K562 (cell line): ENCODE measurements around the gene BNIPL. TPM values are rescaled to one million over a fixed set of nuclear protein-coding genes. Genes with fewer than 3 reads are reported as not detected.

ENCODE experiments used
- MED1 ChIP-seq: sonication (generic); formaldehyde crosslinking; IDR thresholded peaks from 2 replicates; pipeline ENCODE4 v1.8.1; 2023; ENCODE audit warnings: missing genetic modification reagents, borderline replicate concordance
- PBX2 ChIP-seq, 2 experiments: IDR thresholded peaks in 1 of 2; conservative IDR thresholded peaks in 1 of 2; 2 replicates each; pipeline ENCODE4 v1.6.1; 2016; ENCODE audit warnings: low read depth in 2 of 2, mild to moderate bottlenecking in 1 of 2, missing compliant biosample characterization in 1 of 2, missing genetic modification characterization in 1 of 2, moderate library complexity in 1 of 2
- THAP12 ChIP-seq: fragments of 250-450 bp; sonication (Bioruptor Pico); IDR thresholded peaks from 2 replicates; pipeline ENCODE4 v1.9.0; 2021; ENCODE audit warnings: mild to moderate bottlenecking, inconsistent platforms
- ZBTB40 ChIP-seq, 2 experiments: fragments of 450-650 bp in 1 of 2; sonication (generic) in 1 of 2; formaldehyde crosslinking in 1 of 2; IDR thresholded peaks; 2 replicates each; pipeline versions ENCODE4 v1.7.1 to v1.9.0; 2016 to 2022; ENCODE audit warnings: inconsistent platforms in 1 of 2, mild to moderate bottlenecking in 1 of 2, missing genetic modification reagents in 1 of 2
- polyA plus RNA-seq, 8 experiments: library from polyadenylated mRNA; depleted of rRNA in 4 of 8; stranded (reverse) in 5 of 8; unstranded in 3 of 8; fragments of >200 nt; fragmentation: Nextera tagmentation in 2 of 8; fragmentation: Illumina TruSeq in 1 of 8; extraction: Ambion mirVana in 2 of 8; extraction: Trizol in 1 of 8; gene quantifications; 2 replicates each; pipeline versions ENCODE4 v1.2.1 to v1.2.3, GENCODE V29; 2011 to 2014; ENCODE audit warnings: inconsistent platforms in 1 of 8, missing spikeins in 1 of 8
- total RNA-seq, 7 experiments: library from RNA; depleted of rRNA in 6 of 7; stranded (reverse); fragments of >200 nt in 6 of 7; fragmentation: Illumina TruSeq in 2 of 7; extraction: Trizol in 2 of 7; gene quantifications; 2 replicates each; pipeline versions ENCODE4 v1.2.1 to v1.2.3, GENCODE V29; 2011 to 2021; ENCODE audit warnings: low replicate concordance in 1 of 7
- TF ChIP-seq, protein P1 (sequence below): fragments of 200-800 bp; sonication (Bioruptor generic); IDR thresholded peaks from 2 replicates; pipeline ENCODE4 v1.6.1; 2017; ENCODE audit warnings: missing genetic modification characterization, missing compliant biosample characterization
- TF ChIP-seq, protein P2 (sequence below), 2 experiments: IDR thresholded peaks; 2 replicates each; pipeline ENCODE4 v1.6.1; 2011; ENCODE audit warnings: borderline replicate concordance in 1 of 2, control low read depth in 1 of 2, low read depth in 1 of 2, low read length in 1 of 2, mild to moderate bottlenecking in 1 of 2, mixed read lengths in 1 of 2, moderate library complexity in 1 of 2; ENCODE audit not compliant: insufficient read depth in 1 of 2, insufficient read length in 1 of 2, poor library complexity in 1 of 2, severe bottlenecking in 1 of 2; ENCODE audit errors: extremely low read depth in 1 of 2

The BNIPL gene
- total and polyA plus RNA-seq, 9 of the 15 experiments (the other 6 are each of a cell fraction or from before 2014, with no cell fraction given): 0.08 to 1.4 (median 0.68) TPM

DNA sequence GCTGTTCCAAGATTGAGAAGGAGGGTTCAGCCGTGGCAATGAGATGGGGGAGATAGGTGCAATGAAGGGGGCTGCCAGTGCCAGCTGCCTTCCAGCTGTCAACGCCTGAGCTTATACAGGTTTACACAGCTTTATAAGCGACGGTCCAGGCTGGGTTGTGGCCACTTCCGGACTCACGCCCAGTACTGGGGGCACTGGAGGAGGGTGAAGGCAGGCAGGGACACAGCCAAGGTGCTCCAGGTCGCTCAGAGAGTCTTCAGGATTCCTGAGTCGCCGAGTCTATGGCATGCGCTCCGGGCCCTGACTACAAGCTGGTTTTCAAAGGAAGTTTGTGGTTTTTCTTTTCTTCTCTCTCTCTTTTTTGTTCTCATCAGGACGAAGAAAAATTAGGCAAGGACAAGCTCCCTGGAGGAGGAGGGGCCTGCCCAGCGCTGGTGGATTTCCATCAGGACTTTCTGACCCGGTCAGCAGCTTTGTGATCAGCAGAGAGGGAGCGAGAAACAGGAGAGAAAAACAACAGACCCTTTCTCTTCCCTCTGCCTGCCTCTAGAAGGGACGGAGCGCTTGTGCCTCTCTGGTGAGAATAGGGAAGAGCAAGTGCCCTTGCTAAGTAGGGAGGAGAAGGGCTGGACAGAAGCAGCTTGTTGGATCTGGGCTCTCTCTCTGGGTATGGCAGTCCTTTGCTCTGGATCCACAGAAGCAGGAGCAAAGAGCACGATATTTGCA is 29.9 kb upstream of the BNIPL start, which contains the start of gene MINDY1 (continued):
- TF ChIP-seq THAP12 (CRISPR knock-in tag): 0 out of 2 replicates have a peak, but pooled peaks have one; percentile 22
- TF ChIP-seq PBX2 (CRISPR knock-in tag; IDR thresholded peaks at IDR 0.05; ENCODE audit: low read depth): no peak
- no peak for TF ChIP-seq PBX2 (tag; conservative IDR thresholded peaks at IDR 0.05; ENCODE audit: low read depth)
- peak; percentile 32; the same call in 1 of the 2 replicates for TF ChIP-seq ZBTB40 (IDR thresholded peaks at IDR 0.05)
- TF ChIP-seq ZBTB40 (CRISPR knock-in tag; IDR thresholded peaks at IDR 0.05): no peak
- TF ChIP-seq, protein P1, sequence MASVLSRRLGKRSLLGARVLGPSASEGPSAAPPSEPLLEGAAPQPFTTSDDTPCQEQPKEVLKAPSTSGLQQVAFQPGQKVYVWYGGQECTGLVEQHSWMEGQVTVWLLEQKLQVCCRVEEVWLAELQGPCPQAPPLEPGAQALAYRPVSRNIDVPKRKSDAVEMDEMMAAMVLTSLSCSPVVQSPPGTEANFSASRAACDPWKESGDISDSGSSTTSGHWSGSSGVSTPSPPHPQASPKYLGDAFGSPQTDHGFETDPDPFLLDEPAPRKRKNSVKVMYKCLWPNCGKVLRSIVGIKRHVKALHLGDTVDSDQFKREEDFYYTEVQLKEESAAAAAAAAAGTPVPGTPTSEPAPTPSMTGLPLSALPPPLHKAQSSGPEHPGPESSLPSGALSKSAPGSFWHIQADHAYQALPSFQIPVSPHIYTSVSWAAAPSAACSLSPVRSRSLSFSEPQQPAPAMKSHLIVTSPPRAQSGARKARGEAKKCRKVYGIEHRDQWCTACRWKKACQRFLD (CRISPR knock-in tag): peak; percentile 22; the same call in 1 of the 2 replicates
- no peak for TF ChIP-seq MED1 (CRISPR knock-in tag)
- TF ChIP-seq, protein P2, sequence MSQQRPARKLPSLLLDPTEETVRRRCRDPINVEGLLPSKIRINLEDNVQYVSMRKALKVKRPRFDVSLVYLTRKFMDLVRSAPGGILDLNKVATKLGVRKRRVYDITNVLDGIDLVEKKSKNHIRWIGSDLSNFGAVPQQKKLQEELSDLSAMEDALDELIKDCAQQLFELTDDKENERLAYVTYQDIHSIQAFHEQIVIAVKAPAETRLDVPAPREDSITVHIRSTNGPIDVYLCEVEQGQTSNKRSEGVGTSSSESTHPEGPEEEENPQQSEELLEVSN (IDR thresholded peaks at IDR 0.05; ENCODE audit: borderline replicate concordance in 1 of 2, extremely low read depth in 1 of 2, insufficient read depth in 1 of 2, insufficient read length in 1 of 2, low read depth in 1 of 2, low read length in 1 of 2, poor library complexity in 1 of 2, severe bottlenecking in 1 of 2): peak in 1 of 2 experiments; percentile 21
